HUES48 (cell line): ENCODE data around the gene GALNT9.

Source experiments
- H3K27ac ChIP-seq: one replicate; pipeline ENCODE4 v1.7.0; 2013; ENCODE audit warnings: low read depth, low read length, inconsistent platforms
- H3K27me3 ChIP-seq: 2 replicates; pipeline ENCODE4 v1.6.1; 2013; ENCODE audit warnings: mild to moderate bottlenecking, low read length; ENCODE audit not compliant: control insufficient read depth, insufficient read depth
- H3K36me3 ChIP-seq: 2 replicates; pipeline ENCODE4 v1.6.1; 2013; ENCODE audit warnings: low read length; ENCODE audit not compliant: control insufficient read depth, insufficient read depth
- H3K4me1 ChIP-seq: 2 replicates; pipeline ENCODE4 v1.6.1; 2013; ENCODE audit warnings: mild to moderate bottlenecking, low read length; ENCODE audit not compliant: control insufficient read depth, insufficient read depth
- H3K4me3 ChIP-seq: 2 replicates; pipeline ENCODE4 v1.5.1; 2013; ENCODE audit warnings: mild to moderate bottlenecking, low read depth, low read length
- H3K9ac ChIP-seq: 2 replicates; pipeline ENCODE4 v1.6.1; 2013; ENCODE audit warnings: mild to moderate bottlenecking, low read depth, low read length, moderate library complexity
- H3K9me3 ChIP-seq: 2 replicates; pipeline ENCODE4 v1.6.1; 2013; ENCODE audit warnings: low read length; ENCODE audit not compliant: control insufficient read depth, insufficient read depth

Gene GALNT9

GRCh38 chr12:132238488-132238854 is 90.9 kb downstream of the GALNT9 start:
- no peak overlapping the region for H3K27ac ChIP-seq
- peaks cover 6% of the 10 kb centered on the region for H3K27me3 ChIP-seq
- H3K4me3 ChIP-seq = no peak overlapping the region
- no peak overlapping the region for H3K9ac ChIP-seq
- H3K9me3 ChIP-seq = peaks cover 7% of the 10 kb centered on the region; the same call in 1 of the 2 replicates
- no peaks in the 10 kb centered on the region for H3K4me1 ChIP-seq
- no peaks in the 10 kb centered on the region for H3K36me3 ChIP-seq

- Histone ChIP-seq H3K9ac (no peak overlapping the region), H3K27ac (no peak overlapping the region), H3K4me1 (no peaks in the 10 kb centered on the region), H3K36me3 (no peaks in the 10 kb centered on the region), H3K4me3 (no peak overlapping the region), H3K9me3 (peaks cover 7% of the 10 kb centered on the region; the same call in 1 of the 2 replicates), H3K27me3 (peaks cover 6% of the 10 kb centered on the region)
These were observed 91.5 kb downstream of the GALNT9 start for GRCh38 chr12:132237772-132238487.

DNA sequence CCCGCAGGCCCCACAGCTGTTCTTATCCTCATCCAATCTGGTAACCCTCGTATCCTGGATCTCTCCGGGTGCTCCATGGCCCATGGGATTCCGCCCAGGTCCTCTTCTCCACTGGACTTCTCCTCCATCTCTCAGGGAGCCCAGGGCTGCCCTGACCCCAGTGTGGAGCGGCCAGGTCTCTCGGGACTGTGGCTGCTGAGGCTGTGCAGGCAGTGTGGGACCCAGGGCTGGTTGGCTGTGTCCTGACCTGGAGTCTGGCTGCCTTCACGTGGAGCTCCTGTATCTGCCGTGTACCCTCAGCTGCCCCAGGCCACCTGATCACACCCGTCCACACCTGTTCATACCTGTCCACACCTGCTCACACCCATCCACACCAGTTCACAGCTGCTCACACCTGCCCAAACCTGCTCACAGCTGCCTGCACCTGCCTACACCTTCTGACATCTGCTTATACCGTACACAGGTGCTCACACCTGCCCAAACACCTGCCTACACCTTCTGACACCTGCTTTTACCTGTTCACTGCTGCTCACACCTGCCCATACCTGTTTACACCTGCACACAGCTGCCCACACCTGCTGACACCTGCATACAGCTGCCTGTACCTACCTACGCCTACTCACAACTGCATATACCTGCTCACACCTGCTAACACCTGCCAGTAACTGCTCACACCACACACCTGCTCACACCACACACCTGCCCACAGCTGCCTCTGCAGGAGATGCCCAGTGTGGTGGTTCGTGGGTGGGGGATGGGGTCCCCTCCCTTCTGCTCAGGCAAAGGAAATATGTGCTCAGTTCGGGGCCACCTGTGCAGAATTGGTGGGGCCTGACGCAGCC is 92.2 kb downstream of the GALNT9 start:
- peaks cover 6% of the 10 kb centered on the region for H3K27me3 ChIP-seq
- no peak overlapping the region for H3K9ac ChIP-seq

DNA sequence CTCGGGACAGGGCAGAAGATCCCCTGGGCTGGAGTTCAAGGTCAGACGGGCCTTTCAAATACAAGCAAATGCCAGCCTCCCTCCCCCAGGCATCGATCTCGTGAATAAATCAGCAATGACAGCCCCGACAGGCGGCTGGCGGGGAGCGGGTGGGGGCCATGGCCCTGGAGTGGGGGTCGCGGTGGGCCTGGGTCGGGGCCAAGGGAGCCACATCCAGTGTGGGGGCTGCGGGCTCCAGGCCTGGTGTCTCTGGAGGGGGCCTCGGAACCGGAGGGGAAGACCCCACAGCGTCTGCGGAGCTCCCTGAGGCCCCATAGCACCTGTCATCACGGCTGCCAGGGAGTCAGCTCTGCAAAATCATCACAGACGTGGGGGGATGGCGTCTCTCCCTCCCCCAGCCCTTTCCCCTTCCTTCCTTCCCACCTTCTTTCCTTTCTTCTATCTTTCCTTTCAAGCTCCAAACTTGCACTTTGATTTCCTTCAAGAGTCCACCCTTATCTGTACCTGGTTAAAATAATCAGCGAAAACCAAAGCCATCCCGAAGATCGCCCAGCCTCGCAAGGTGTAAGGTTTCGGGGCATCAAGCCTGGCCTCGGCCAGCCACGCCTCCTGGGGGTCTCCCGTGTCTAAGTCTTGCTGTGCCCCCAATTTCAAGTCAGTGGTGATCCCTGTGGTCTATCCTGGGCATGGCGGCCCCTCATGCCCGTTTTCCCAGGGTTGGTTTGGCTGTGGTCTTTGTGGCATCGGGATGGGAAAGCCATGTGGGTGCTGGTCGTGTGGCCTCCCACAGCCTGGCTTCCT is 93.1 kb downstream of the GALNT9 start:
- Histone ChIP-seq H3K27me3 (peaks cover 6% of the 10 kb centered on the region), H3K4me3 (no peak overlapping the region), H3K27ac (no peak overlapping the region), H3K9me3 (peaks cover 7% of the 10 kb centered on the region; the same call in 1 of the 2 replicates), H3K36me3 (no peaks in the 10 kb centered on the region), H3K4me1 (no peaks in the 10 kb centered on the region), H3K9ac (no peak overlapping the region)

More for the DNA sequence above, 92.2 kb downstream of the GALNT9 start:
- H3K4me1 ChIP-seq = no peaks in the 10 kb centered on the region
- peaks cover 7% of the 10 kb centered on the region; the same call in 1 of the 2 replicates for H3K9me3 ChIP-seq
- H3K4me3 ChIP-seq = no peak overlapping the region
- H3K27ac ChIP-seq = no peak overlapping the region
- no peaks in the 10 kb centered on the region for H3K36me3 ChIP-seq

- no peak overlapping the region for H3K4me3 ChIP-seq
- H3K27ac ChIP-seq = no peak overlapping the region
- H3K36me3 ChIP-seq = no peaks in the 10 kb centered on the region
- peaks cover 7% of the 10 kb centered on the region for H3K9me3 ChIP-seq
- H3K4me1 ChIP-seq = no peaks in the 10 kb centered on the region
- no peak overlapping the region for H3K9ac ChIP-seq
- peaks cover 6% of the 10 kb centered on the region for H3K27me3 ChIP-seq
These were observed 94.1 kb downstream of the GALNT9 start for GRCh38 chr12:132235116-132235820.

DNA sequence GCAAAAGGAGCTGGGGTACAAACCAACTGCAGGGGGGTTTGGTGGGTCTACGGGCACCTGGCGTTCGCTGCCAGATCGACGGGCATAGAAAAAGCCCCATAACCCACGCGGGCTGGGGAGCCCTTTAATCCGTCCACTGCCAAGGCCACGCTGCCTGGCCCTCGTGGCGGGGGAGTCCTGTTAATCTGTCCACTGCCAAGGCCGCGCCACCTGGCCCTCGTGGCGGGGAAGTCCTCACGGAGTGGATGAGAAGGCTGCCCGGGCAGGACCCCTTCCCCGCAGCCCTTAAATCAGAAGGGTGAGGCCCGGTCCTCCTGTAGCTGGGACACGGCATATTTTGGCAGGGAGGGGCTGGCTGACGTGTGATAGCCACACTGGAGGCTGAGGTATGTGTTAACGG is 99.0 kb downstream of the GALNT9 start:
- peaks cover 5% of the 10 kb centered on the region; the same call in 1 of the 2 replicates for H3K27me3 ChIP-seq
- no peaks in the 10 kb centered on the region for H3K36me3 ChIP-seq
- no peaks in the 10 kb centered on the region; the same call in 1 of the 2 replicates for H3K9me3 ChIP-seq
- H3K4me3 ChIP-seq = no peak overlapping the region
- no peaks in the 10 kb centered on the region for H3K4me1 ChIP-seq
- H3K27ac ChIP-seq = no peak overlapping the region
- H3K9ac ChIP-seq = no peak overlapping the region

- H3K36me3 ChIP-seq = no peaks in the 10 kb centered on the region
- H3K4me1 ChIP-seq = no peaks in the 10 kb centered on the region
- H3K27ac ChIP-seq = no peak overlapping the region
- H3K4me3 ChIP-seq = no peak overlapping the region
- H3K9me3 ChIP-seq = no peaks in the 10 kb centered on the region; the same call in 1 of the 2 replicates
- H3K9ac ChIP-seq = no peak overlapping the region
- H3K27me3 ChIP-seq = peaks cover 5% of the 10 kb centered on the region; the same call in 1 of the 2 replicates
These were observed 99.5 kb downstream of the GALNT9 start for GRCh38 chr12:132229926-132230325.

DNA sequence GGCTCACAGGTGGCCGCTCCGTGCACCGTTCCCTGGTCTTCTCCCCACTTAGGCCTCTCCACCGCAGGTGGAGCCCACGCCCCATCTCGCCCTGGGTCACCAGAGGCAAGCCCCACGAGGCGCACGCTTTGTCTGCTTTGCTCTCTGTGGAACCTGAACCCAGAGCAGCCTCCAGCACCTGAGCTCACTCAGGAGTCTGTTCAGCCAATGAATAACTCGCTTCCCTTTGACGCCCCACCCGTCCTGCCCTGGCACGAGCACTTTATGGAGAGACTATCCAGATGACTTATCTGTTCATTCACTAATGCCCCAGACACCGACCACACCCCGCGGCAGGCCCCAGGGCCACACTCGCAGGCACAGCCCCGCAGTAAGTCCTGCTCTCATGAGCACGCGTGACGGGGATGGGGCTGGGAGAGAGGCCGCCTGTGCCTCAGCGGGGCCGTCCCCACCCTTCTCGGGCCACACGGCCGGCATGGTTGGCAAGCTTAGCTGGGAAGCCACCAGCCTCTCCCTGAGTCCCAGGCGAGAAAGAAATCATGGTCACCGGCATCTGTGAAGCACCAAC is 100.1 kb downstream of the GALNT9 start:
- Histone ChIP-seq H3K4me3 (no peak overlapping the region), H3K36me3 (no peaks in the 10 kb centered on the region), H3K27ac (no peak overlapping the region), H3K9me3 (no peaks in the 10 kb centered on the region; the same call in 1 of the 2 replicates), H3K4me1 (no peaks in the 10 kb centered on the region), H3K9ac (no peak overlapping the region), H3K27me3 (peaks cover 5% of the 10 kb centered on the region; the same call in 1 of the 2 replicates)

DNA sequence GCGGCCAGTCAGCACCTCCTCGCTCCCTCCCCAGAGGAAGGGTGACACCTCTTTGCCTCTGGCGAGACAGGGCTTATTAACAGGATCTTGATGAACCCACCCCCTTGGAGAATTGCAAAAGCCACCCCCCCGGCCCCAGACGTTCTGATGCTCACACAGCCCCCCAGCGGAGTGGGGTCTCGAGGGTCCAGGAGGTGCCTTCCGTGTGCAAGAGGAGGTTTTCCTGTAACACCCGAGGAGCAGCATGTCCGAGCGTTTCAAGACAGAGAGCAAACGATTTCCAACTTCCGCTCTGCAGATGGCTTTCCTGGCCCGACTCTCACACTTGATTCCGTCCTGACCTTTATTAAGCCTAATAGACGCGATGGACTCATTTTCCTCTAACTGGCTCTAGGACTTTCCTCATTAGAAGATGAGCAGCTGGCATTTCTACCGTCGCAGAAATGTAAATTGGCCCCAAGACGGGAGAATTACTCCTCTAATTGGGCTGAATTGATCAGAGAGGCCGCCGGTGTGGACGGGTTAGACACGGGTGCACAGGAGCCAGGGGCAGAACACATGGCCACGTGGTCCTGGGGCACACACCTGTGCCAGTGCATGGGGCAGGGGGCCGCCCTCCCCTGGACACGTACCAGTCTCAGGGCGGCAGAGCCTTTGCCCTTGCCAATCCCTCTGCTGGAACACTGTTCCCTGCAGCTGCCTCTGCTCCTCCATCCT is 100.8 kb downstream of the GALNT9 start:
- H3K27ac ChIP-seq = no peak overlapping the region
- H3K27me3 ChIP-seq = peaks cover 5% of the 10 kb centered on the region; the same call in 1 of the 2 replicates

More for the DNA sequence above, 100.8 kb downstream of the GALNT9 start:
- H3K9me3 ChIP-seq = no peaks in the 10 kb centered on the region; the same call in 1 of the 2 replicates
- H3K4me1 ChIP-seq = no peaks in the 10 kb centered on the region
- no peak overlapping the region for H3K4me3 ChIP-seq
- H3K36me3 ChIP-seq = no peaks in the 10 kb centered on the region
- no peak overlapping the region for H3K9ac ChIP-seq
